Measurements from ENCODE around the gene ST6GALNAC3.

The ST6GALNAC3 gene

GRCh38 chr1:76259270-76259669 is 184.7 kb downstream of the ST6GALNAC3 start:
- FAIRE-seq: no peak

GRCh38 chr1:76260279-76260678 is 185.7 kb downstream of the ST6GALNAC3 start:
- TF ChIP-seq TAF1 (IDR thresholded peaks at IDR 0.05; ENCODE audit: borderline replicate concordance, low read depth, low read length): no peak
- TF ChIP-seq POLR2A (IDR thresholded peaks at IDR 0.05; ENCODE audit: low read depth, low read length): no peak
- TF ChIP-seq POLR2AphosphoS5 (IDR thresholded peaks at IDR 0.05; ENCODE audit: low read depth, low read length): no peak
- DNase-seq (ENCODE audit: insufficient read length): no peak
- FAIRE-seq: no peak

More at GRCh38 chr1:76259270-76259669, 184.7 kb downstream of the ST6GALNAC3 start:
- no peak for DNase-seq (ENCODE audit: insufficient read length)
- no peak for TF ChIP-seq TAF1 (IDR thresholded peaks at IDR 0.05; ENCODE audit: borderline replicate concordance, low read depth, low read length)
- no peak for TF ChIP-seq POLR2A (IDR thresholded peaks at IDR 0.05; ENCODE audit: low read depth, low read length)
- no peak for TF ChIP-seq POLR2AphosphoS5 (IDR thresholded peaks at IDR 0.05; ENCODE audit: low read depth, low read length)

GRCh38 chr1:76262601-76263000 is 188.1 kb downstream of the ST6GALNAC3 start:
- DNase-seq (ENCODE audit: insufficient read length) (no peak), FAIRE-seq (no peak)
- no peak for TF ChIP-seq POLR2A (IDR thresholded peaks at IDR 0.05; ENCODE audit: low read depth, low read length)
- no peak for TF ChIP-seq POLR2AphosphoS5 (IDR thresholded peaks at IDR 0.05; ENCODE audit: low read depth, low read length)
- TF ChIP-seq TAF1 (IDR thresholded peaks at IDR 0.05; ENCODE audit: borderline replicate concordance, low read depth, low read length): no peak

- TF ChIP-seq POLR2AphosphoS5 (IDR thresholded peaks at IDR 0.05; ENCODE audit: low read depth, low read length): no peak
- TF ChIP-seq TAF1 (IDR thresholded peaks at IDR 0.05; ENCODE audit: borderline replicate concordance, low read depth, low read length): no peak
- TF ChIP-seq POLR2A (IDR thresholded peaks at IDR 0.05; ENCODE audit: low read depth, low read length): no peak
- no peak for DNase-seq (ENCODE audit: insufficient read length)
- no peak for FAIRE-seq
Measured at GRCh38 chr1:76264642-76265041, 190.1 kb downstream of the ST6GALNAC3 start.

GRCh38 chr1:76266762-76267161 is 192.2 kb downstream of the ST6GALNAC3 start:
- FAIRE-seq (no peak), DNase-seq (ENCODE audit: insufficient read length) (no peak)
- TF ChIP-seq TAF1 (IDR thresholded peaks at IDR 0.05; ENCODE audit: borderline replicate concordance, low read depth, low read length) (no peak), POLR2AphosphoS5 (IDR thresholded peaks at IDR 0.05; ENCODE audit: low read depth, low read length) (no peak), POLR2A (IDR thresholded peaks at IDR 0.05; ENCODE audit: low read depth, low read length) (no peak)

- TF ChIP-seq POLR2A (IDR thresholded peaks at IDR 0.05; ENCODE audit: low read depth, low read length) (no peak), TAF1 (IDR thresholded peaks at IDR 0.05; ENCODE audit: borderline replicate concordance, low read depth, low read length) (no peak)
- FAIRE-seq (no peak), DNase-seq (ENCODE audit: insufficient read length) (no peak)
Measured at GRCh38 chr1:76267631-76268030, 193.1 kb downstream of the ST6GALNAC3 start.

- DNase-seq (ENCODE audit: insufficient read length): no peak
- FAIRE-seq: no peak
- TF ChIP-seq TAF1 (IDR thresholded peaks at IDR 0.05; ENCODE audit: borderline replicate concordance, low read depth, low read length) (no peak), POLR2AphosphoS5 (IDR thresholded peaks at IDR 0.05; ENCODE audit: low read depth, low read length) (no peak), POLR2A (IDR thresholded peaks at IDR 0.05; ENCODE audit: low read depth, low read length) (no peak)
Measured at GRCh38 chr1:76268341-76268740, 193.8 kb downstream of the ST6GALNAC3 start.

GRCh38 chr1:76269155-76269554 is 194.6 kb downstream of the ST6GALNAC3 start:
- DNase-seq (ENCODE audit: insufficient read length): no peak
- no peak for TF ChIP-seq POLR2AphosphoS5 (IDR thresholded peaks at IDR 0.05; ENCODE audit: low read depth, low read length)
- TF ChIP-seq POLR2A (IDR thresholded peaks at IDR 0.05; ENCODE audit: low read depth, low read length): no peak
- TF ChIP-seq TAF1 (IDR thresholded peaks at IDR 0.05; ENCODE audit: borderline replicate concordance, low read depth, low read length): no peak
- FAIRE-seq: no peak

- DNase-seq (ENCODE audit: insufficient read length) (no peak), FAIRE-seq (no peak)
- TF ChIP-seq POLR2AphosphoS5 (IDR thresholded peaks at IDR 0.05; ENCODE audit: low read depth, low read length): no peak
- no peak for TF ChIP-seq TAF1 (IDR thresholded peaks at IDR 0.05; ENCODE audit: borderline replicate concordance, low read depth, low read length)
- no peak for TF ChIP-seq POLR2A (IDR thresholded peaks at IDR 0.05; ENCODE audit: low read depth, low read length)
Measured at GRCh38 chr1:76274302-76274701, 199.8 kb downstream of the ST6GALNAC3 start.

- no peak for DNase-seq (ENCODE audit: insufficient read length)
- no peak for FAIRE-seq
- TF ChIP-seq TAF1 (IDR thresholded peaks at IDR 0.05; ENCODE audit: borderline replicate concordance, low read depth, low read length) (no peak), POLR2A (IDR thresholded peaks at IDR 0.05; ENCODE audit: low read depth, low read length) (no peak), POLR2AphosphoS5 (IDR thresholded peaks at IDR 0.05; ENCODE audit: low read depth, low read length) (no peak)
Measured at GRCh38 chr1:76274718-76275117, 200.2 kb downstream of the ST6GALNAC3 start.

- DNase-seq (ENCODE audit: insufficient read length): no peak
- TF ChIP-seq POLR2A (IDR thresholded peaks at IDR 0.05; ENCODE audit: low read depth, low read length) (no peak), POLR2AphosphoS5 (IDR thresholded peaks at IDR 0.05; ENCODE audit: low read depth, low read length) (no peak)
- no peak for FAIRE-seq
Measured at GRCh38 chr1:76278711-76279100, 204.2 kb downstream of the ST6GALNAC3 start.

GRCh38 chr1:76279101-76279748 is 204.7 kb downstream of the ST6GALNAC3 start:
- no peak for DNase-seq (ENCODE audit: insufficient read length)
- FAIRE-seq: no peak
- TF ChIP-seq TAF1 (IDR thresholded peaks at IDR 0.05; ENCODE audit: borderline replicate concordance, low read depth, low read length) (no peak), POLR2A (IDR thresholded peaks at IDR 0.05; ENCODE audit: low read depth, low read length) (no peak), POLR2AphosphoS5 (IDR thresholded peaks at IDR 0.05; ENCODE audit: low read depth, low read length) (no peak)
